Measurements from ENCODE around the gene FXYD1.

GRCh38 chr19:35106898-35107541 is 31.6 kb upstream of the FXYD1 start:
- TF ChIP-seq EGR1 (IDR thresholded peaks at IDR 0.05; ENCODE audit: borderline replicate concordance, low read depth, low read length) (no peak), CTCF (IDR thresholded peaks at IDR 0.05; ENCODE audit: control extremely low read depth in 1 of 3, insufficient read depth in 1 of 3, low read depth in 1 of 3, low read length in 3 of 3) (no peak), SUZ12 (IDR thresholded peaks at IDR 0.05; ENCODE audit: low read length) (no peak), POLR2AphosphoS5 (IDR thresholded peaks at IDR 0.05; ENCODE audit: low read depth, low read length) (no peak), EZH2 (IDR thresholded peaks at IDR 0.05; ENCODE audit: low read depth, low read length, severe bottlenecking) (no peak), GABPA (IDR thresholded peaks at IDR 0.05; ENCODE audit: borderline replicate concordance, insufficient read depth, low read length) (no peak)

All from H1 (cell line).